Fibroblast of skin of left biceps (primary cell): ENCODE results near the gene EDEM3.
A peak's percentile ranks its signal among the peaks of the same experiment; 100 is the strongest.

Experiments used
- DNase-seq, 2 experiments: peaks; one replicate each; pipeline ENCODE4 v3.0.0-alpha.2; 2013; ENCODE audit warnings: low read depth in 2 of 2

The EDEM3 gene

DNA sequence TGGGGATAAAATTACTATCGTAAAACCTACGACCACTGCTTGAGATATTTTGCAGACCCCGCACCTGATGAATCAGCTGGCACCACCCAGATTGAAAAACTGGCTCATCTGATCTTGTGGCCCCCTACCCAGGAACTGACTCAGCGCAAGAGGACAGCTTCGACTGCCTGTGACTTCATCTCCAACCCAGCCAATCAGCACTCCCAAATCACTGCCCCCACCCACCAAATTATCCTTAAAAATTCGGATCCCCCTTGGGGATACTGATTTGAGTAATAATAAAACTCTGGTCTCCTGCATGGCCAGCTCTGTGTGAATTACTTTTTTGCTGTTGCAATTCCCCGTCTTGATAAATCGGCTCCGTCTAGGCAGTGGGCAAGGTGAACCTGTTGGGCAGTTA is 81.4 kb downstream of the EDEM3 start:
- DNase-seq = no peak

DNA sequence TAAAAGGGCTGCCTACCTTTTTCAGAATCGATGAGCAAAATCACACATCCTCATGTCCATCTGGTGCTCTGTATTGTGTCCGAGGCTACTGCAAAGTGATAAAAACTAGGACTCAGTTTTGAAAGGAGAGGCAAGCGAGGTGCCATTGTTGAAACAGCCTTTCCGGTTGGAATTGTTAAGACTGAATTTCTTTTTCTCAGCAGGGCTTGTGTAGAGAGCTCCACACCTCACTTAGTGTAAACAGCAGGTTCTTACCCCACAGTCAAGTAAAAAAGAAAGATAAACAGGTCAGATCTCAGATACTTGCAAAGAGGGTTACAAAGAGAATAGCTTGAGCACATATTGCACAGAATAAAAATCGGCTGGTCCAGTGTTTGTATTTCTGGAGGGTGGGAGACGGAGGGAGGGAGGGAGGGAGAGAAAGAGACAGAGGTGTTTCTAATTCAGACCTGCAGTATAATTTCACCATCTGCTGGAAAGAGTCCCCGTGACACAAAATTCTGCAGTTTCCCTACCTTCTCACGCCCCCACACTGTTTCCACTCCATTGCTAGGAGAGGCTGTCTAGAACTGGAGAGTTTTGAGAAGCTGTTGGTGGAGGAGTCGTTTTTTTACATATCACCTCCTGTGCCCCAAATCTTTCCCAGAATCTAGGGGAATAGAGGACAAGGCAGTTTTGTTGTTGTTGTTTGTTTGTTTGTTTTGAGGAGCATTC is 82.5 kb downstream of the EDEM3 start:
- no peak for DNase-seq

DNA sequence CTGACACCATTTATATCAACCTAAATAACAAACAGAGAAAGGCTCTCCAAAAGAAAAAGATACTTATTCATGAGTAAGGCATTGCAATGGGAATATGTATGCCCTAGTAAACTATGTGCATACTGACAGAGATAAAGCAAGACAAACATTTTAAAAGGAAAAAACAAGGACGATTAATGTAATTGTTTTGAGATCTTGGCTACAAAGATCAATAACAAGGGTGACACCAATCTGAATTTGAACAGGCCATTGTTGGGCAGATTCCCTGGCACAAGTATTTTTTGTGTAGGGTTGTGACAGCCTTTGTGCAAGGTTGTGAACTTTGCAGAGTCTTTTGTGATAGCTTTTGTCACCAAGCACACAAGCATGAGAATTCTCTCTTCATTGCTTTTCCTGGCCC is 85.3 kb downstream of the EDEM3 start:
- no peak for DNase-seq

DNA sequence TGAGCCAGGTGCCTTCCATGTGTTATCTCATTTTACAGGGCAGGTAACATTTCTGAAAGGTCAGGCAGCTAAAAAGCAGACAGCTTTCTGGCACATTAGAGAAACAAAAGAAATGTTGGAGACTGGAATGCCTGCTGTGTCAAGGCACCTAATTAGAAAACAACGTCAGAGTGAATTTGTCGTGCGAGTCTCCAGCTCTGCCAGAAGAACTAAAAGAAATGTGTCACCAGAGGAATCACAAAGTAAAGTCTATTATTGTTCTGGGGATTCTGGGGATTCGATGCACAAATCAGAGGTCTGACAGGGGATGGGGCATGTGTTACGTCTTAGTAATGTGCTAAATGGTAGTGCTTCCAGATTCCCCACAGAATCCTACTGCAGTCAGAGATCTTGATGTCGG is 89.3 kb downstream of the EDEM3 start:
- DNase-seq = no peak

DNA sequence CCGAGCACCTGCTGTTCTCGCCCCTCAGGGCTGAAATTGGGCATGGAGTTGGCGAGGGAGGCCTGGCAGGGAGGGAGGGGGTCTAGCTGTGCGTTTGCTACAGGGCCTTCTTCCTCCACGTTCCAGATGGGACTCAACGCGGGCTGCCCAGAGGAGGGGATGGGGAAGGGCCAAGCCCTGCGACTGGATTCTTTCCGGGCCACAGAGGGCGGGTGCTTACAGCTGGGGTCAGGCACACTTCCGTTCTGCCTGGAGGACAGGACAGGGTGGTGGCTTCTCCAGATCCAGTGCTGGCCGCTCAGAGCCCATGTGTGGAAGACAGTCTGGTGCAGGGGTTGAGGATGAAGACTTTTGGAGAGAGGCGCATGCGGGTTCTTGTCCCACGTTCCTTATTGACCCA is 90.0 kb downstream of the EDEM3 start:
- no peak for DNase-seq

DNA sequence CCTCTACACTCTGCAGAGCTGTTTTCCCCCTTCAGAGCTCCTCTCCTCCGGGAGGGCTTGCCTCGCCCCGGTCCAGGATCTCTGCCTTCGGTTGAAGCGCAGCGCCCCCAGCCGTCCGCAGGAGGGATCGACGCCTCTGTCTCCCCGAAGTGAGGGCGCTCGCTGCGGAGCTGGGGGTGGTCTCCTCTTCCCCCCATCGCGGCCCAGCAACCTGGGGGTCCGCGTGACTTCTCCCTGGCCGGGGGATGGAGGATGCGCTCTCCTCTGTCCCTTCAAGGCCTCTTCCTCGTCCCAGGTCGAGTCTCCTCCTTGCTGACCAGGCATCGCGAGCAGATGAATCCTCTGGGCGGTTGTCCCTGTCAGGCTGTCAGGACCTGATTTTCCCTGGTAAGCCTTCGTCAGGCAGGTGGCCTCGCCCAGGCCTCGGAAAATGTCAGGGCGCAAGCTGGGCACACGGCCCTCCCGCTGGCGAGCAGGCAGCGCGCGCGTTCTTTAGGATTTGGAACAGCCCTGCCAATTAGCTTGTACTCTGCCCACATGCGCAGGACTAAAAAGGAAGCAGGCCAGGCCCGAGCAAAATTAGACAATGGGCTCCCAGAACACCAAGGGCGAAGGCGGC is 90.5 kb downstream of the EDEM3 start:
- peak; percentile 20 to 27 for DNase-seq

DNA sequence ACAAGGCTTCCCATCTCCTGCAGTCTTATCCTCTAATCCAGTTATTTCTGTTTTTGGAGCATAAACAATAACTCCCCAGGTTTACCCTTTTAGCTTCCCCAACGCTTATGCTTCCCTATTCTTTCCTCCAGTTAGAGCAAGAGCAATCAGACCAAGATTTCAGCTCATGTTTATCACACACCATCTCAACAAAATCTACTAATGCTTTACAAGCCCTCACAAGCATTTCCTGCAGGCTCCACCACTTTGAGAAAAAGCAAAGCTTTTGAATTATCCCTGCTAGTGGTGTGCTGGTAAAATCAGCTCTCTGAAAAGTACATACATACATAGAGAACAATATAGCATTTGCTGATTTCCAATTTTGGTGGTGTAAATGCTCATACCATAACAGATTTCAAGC is 92.9 kb downstream of the EDEM3 start:
- DNase-seq = no peak

DNA sequence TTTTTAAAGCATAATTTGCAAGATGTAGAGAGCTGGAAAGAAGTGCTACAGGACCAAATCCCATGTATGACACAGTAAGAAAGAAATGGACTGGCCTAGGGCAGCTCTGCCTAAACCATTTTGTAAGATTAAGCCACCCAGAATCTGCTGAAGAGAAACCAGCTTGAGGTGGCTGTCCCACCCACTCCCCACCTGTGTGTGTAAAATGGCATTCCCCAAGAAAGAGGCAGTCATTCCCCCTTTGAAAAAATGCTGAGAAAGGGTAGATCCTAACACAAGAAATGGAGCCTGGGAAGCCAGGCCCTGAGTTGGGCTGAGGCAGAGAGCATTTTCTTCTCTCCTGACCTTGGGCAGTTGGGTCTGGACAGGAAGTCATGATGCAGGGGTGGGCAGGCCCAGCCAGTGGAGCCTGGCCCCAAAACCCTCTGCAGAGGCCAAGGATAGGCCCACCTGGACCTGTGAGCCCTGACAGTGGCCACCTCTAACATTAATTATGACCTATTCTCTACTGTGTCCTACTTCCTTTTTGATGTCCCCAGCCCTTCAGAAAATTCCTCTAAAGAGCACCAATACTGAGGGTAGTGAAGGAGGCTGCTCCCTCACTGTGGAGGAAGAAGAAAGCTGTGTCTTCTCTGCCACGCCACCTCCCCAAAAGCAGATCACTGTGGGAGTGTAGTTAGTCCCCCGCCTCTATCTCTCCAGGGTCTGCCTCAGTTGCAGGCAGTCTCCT is 94.0 kb downstream of the EDEM3 start:
- no peak for DNase-seq

DNA sequence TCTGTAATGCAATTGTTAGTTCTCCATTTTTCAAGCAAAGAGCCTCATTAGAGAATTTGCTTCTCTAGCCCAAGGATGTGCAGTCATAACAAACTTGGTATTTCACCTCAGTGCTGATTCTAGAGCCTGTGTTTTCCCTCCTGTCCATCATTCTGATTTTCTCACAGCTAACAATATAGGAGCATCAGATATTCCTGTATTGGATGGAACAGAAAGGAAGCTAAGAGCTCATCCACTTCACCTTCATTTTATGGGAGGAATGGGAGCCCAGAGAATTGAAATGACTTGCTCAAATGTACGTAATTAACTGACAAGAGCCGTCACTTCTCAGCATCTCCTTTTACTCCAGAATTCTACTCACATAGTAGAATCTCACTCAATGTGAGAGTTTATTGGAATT is 96.6 kb downstream of the EDEM3 start:
- DNase-seq = no peak

DNA sequence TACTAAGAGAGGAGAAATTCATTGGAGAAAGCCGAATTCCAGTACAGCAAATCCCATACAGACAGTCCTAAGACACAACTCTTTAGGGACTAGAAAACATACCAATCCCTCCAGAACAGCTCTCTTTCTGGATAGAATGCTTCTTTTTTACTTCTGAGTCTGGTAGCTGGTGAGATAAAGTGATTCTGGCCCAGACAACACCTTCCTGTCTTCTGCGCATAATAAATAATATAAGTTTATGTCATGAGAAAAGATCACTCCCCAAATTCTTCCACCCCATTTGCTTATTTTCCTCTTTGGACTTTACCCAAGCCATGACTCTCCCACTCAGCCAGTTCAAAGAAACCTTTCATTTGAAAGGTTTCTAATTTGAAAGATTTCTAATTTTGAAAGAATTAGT is 98.4 kb downstream of the EDEM3 start:
- no peak for DNase-seq

DNA sequence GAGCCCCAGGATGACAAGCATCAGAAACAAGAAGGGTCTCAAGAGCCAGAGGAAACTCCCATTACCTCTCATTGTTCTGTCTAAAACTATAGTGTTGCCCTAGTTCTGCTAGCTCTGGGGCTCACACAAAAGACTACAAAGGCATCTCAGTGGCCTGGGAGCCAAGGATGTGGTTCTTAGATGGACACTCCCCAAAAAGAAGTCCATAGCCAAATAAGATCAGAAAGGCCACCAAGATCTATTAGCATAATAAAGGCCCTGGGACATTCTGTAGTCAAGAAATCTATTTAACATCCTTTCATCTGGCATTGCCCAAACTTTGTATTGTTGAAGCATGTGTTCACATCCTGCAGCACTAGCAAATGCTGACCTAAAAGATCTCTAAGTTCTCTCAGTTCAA is 99.5 kb downstream of the EDEM3 start:
- DNase-seq = no peak

DNA sequence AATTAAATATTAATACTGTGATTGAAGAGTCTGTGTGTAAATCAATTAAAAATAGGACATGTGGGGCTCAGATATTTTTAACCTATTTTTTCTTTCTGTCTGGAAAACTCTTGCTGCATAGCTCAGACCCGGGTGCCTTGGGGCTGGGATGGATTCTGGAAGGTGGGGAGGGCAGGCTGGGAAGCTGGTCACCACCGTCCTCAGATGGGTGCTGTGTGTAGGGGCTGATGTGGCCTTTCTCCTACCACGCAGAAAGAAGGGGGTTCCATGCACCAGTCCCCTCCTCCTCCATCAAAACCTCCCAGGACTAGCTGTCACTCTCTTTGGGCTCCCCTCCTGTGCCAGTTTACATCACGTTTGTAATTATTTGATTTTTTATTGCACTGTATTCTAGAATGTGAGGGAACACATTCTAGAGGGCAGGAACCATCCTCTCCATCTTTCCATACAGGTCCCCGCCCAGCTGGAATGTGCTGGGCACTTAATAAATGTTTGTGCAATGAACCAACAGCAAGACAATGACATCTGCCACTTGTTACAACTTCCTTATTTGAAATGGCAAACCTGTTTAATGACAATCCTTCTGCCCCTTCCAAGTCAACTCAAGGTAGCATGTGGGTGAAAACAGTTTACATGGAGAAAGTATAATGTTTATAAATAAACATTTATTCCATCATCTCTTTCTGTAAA is 104.3 kb downstream of the EDEM3 start:
- DNase-seq = no peak

DNA sequence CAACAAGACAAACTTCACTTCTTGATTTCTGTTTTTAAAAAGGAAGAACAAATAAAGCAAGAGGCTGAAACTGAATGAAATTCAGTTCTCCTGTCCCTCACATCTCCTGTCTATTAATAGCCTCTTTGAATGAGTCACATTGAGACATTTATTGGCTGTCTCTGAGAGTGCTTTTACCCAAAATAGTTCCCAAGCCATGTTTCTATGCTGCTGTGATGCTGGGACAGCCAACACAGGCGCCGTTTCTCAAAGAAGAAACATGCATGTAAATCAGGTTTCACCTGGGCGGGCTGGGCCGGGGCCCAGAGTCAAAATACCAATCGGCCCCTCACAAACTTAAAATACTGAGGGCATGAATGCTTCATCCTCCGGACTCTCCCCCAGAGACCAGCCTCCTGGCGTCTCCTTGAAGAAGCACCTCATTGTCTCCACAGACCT is 105.2 kb downstream of the EDEM3 start:
- no peak for DNase-seq

DNA sequence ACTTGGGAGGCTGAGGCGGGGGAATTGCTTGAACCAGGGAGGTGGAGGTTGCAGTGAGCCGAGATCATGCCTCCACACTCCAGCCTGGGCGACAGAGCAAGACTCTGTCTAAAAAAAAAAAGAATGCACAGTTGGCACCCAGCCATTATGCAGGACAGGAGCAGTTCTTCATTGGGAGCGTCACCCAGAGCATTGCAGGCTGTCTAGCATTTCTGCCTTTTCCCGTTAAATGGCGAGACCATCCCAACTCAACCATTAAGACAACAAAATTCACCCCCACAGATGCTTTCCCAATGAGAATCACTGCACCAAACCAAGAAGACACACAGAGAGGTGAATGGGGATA is 105.8 kb downstream of the EDEM3 start:
- no peak for DNase-seq

DNA sequence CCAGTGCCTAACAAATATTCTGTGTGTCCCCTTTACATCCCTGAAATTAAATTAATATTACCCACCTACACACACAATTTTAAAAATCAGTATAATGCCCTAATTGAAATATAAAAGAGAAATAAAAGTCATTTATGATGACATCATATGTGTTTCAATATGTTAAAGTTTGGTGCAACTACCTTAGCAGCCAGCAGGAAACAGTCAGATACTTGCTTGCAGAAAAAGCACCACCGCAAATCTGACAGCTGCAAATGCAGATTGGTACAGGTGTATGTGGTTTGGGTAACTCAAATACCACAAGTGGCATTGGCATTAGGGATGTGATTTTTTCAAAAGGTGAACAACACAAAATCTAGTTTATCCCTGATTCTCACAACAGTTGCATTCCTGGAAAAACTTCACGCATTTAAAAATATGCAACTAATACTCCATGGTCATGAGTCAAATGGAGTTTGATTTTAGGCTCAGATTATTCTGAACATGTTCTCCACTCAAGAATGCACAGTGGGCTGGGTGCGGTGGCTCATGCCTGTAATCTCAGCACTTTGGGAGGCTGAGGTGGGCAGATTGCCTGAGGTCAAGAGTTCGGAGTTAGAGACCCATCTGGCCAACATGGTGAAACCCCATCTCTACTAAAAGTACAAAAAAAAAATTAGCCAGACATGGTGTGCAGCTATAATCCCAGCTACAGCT is 106.3 kb downstream of the EDEM3 start:
- no peak for DNase-seq

DNA sequence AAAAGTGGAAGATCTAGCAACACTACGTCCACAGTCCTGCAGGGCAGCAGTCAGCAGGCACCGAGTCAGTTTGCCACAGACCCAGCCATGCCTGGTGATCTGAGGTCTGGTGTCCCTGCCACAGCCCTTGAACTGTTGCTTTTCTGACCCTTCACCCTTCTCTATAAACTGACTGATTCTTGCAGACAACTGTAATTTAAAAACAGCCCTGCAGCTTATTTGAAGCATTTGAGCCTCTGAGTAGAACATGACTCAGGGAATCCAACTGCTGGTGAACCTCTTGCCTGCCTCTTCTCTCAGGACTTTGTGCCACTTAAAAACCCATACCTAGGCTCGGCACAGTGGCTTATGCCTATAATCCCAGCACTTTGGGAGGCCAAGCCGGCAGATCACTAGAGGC is 107.2 kb downstream of the EDEM3 start:
- no peak for DNase-seq

DNA sequence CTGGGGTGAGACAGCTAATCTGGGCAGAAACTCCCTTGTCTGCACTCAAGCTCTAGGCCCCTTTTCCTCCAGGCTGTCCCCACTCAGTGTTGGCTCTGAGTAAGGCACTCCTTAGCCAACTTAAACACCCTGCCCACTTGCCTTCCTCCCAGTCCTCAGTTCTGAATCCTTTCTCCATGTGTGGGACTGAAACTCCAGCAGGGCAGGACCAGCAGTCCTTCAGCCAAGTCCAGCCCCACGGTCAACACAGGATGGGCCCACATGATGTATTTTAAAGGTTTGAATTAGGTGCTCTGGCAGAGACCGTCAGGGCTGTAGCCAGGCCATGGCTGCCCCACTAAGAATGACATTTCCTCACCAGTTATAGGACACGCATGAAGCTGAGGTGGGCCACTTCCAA is 107.8 kb downstream of the EDEM3 start:
- no peak for DNase-seq

DNA sequence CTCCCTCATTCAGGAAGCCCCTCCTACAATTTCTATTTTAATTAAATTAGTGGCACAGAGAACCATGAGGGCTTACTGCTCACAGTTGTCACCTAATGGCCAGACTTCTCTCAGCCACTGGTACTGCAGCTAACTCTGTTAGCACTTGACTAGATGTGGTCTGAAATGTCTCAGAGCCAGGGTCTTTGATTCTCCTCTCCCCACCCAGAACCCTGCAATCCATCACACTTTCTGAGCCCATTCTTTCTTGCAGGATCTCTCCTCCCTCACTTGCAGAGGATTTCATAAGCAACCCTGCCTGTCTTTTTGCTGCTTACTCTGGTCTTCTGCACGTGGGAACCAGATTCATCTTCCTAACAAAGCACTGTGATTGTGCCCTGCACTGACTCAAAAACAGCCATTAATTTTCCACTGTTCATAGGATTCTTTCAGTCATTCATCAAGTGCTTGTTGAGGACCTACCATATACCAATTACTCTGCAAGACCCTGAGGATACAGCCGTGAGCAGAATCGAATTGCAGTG is 108.4 kb downstream of the EDEM3 start:
- DNase-seq = no peak

DNA sequence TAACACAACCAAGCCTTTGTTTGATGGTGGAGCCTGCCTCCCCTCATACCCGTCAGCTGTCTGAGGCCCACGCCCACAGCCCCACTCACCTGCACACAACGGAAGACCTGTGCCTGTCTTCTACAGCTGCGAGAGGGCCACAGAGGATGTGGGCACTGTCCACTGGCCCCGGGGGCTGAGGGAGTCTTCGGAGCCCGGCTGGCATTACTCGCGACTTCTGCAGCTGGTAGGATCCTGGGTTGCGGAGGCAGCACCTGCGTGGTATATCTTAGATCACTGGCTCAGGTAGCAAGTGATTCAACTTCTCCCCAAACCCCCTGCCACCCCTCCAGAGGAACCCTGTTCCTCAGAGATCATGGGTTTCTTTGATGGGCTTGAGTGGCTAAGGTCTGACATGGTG is 109.9 kb downstream of the EDEM3 start:
- DNase-seq = no peak

DNA sequence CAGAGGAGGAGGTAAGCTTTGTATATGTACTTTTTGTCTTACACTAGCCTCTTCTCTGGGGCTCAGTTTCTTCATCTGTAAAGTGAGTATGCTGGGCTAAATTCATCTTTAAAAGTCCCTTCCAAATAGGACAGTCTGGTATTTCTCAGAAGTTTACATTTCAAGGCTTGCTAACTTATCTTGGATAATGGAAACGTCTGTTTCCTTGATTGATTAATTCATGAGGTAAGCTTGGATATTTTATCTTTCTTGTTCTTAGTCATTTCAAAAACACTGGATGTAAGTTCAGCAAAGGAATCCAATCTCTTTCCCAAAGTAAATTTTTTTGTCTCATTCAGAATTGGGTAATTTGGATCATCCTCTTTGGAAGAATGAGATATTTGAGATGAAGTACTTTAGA is 111.0 kb downstream of the EDEM3 start:
- DNase-seq = no peak

DNA sequence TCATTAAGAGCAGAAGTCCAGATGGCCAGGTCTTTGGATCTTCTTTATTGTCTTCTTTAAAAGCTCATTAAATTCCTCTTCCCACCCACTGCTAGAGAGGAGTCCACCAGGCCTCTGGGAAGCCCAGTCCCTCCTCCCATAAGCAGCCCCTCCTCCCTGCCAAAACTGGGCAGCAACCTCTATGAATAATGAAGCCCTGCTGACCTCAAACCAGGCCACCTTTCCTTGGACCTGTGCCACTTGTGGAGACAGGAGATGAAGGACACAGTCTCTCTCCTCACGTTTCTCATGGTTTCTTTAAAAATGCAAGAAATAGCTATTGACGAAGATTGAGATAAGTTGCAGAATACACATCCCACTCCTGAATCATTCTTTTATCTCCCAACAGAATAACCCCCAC is 112.8 kb downstream of the EDEM3 start:
- DNase-seq = no peak

DNA sequence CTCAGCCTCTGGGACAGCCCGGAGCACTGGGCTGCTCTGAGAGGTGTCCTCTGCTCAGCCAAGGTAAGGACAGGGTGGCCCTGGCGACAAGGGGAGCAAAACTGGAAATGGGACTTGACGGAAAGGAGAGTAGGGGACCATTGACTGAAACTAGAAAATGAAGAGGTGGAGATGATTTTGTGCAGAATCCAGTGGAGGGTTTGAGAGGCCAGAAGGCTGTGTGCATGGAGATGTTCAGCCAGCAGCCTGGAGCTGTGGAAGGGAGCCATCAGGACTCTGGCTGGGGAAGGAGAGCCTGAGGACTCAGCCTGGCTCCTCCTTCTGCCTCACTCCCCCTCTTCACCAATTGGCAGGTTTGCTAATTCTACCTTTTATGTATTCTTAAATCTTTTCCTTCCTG is 114.2 kb downstream of the EDEM3 start:
- no peak for DNase-seq
